NCI-H128 (cell line): ENCODE data around the gene IGFBP2.
A peak's percentile ranks its signal among the peaks of the same experiment; 100 is the strongest.

Experiments
- DNase-seq: peaks from one replicate; lab custom pipeline; 2025; ENCODE audit not compliant: unreplicated experiment; lab: John Stamatoyannopoulos, UW

Gene IGFBP2

DNA sequence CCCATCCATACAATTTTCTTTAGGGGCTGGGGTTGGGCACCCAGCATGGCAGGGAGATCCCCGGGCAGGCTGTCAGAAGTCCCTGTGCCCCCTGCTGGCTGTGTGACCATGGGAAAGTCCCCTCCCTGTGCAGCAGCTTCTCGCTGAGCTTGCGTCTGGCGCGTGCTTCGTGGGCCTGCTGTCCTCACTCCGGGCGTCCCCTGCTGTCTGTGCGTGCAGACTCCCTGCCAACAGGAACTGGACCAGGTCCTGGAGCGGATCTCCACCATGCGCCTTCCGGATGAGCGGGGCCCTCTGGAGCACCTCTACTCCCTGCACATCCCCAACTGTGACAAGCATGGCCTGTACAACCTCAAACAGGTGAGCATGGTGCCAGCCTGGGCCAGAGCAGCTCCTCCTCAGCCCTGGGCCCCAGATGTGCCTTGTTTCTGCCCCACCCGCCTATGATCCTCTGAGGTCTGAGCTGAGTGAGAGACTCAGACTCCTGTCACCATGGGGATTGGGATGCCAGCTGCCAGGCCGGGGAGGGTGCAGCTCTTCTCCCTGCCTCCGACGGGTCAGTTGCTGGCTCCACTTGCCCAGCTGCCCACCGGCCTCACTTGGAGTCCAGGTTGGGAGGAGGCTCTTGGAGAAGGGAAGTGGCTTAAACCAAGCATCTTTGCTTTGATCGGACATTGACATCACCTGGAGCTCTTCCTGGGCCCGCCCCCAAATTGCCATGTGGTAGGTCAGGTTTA, 28.6 kb downstream of the IGFBP2 start:
- no peak for DNase-seq

DNA sequence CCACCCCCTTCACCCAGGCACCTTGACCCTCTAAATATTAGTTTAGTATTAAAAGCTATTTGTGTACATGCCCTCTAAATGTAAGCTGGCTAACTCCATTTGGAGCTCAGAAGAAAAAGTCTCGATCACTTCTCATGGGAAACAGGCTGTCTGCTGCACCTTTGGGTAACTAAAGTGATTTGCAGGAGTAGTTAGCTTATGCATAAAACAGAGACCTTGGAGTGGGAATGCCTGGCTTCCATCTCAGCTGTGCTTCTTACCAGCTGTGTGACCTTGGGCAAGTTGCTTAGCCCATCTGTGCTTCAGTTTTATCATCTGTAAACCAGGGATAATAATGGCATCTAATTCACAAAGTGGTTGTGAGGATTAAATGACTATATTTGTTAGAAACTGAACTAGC, 29.9 kb downstream of the IGFBP2 start:
- DNase-seq = no peak

- no peak for DNase-seq
These were observed 30.6 kb downstream of the IGFBP2 start for GRCh38 chr2:216663846-216664245.

- DNase-seq = no peak
These were observed 31.4 kb downstream of the IGFBP2 start for GRCh38 chr2:216664593-216665034.

DNA sequence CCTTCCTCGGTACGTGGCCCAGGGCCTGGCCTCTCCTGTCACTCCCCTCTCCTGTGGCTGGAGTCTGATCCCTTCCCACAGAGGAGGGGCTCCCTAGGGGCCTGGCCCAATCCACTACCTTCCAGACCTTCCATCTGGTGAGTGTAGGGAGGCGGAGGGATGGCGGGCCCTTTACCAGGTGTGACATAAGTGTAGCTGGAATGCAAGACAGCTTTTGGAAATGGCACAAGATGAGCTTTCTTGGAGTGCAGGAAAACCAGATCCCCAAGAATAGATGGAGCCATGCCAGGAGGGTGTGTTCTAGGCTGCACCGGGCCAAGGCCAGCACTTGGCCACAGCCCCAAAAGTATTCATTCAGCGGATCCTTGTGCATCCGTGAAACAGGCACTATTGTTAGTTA, 32.0 kb downstream of the IGFBP2 start:
- no peak for DNase-seq

- DNase-seq = no peak
These were observed 32.5 kb downstream of the IGFBP2 start for GRCh38 chr2:216665717-216666116.

GRCh38 chr2:216666461-216667233, 33.4 kb downstream of the IGFBP2 start:
- DNase-seq = peak; percentile 26

DNA sequence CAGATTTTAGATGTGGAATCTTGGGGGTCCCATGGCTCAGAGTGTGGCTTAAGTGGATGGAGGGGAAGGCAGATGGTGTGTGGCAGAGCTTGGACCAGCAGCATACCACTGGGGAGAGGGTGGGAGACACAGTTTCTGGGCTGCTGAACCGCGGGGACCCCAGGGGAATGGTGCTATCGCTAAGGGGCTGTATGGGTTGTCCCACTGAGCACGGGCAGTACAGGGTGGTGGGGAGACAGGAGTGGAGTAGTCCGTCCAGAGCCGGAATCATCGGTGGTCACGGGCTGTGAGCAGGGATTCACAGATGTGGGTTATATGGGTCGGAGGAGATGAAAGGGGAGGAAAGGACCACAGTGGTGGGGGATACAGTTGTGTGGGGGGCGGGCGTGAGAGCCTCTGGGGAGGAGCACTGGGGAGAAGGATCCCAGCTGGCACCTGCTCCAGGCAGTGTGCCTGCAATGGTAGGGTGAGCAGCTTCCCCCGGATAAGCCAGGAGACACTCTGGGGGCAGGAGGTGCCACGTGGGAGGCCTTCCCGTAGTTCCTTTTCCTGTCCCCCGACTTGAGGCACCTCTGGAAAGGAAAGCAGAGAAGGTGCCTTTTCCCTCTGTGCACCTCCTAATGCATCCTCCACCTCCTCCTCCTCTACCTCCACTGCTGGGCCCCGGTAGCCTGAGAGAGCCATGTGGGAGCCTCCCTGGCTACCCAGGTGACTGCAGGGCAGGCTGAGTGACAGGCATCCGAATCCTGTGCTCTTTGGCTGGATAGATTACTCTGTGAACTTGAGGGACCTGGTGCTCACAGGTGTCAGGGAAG, 37.3 kb downstream of the IGFBP2 start:
- DNase-seq = no peak

GRCh38 chr2:216671081-216671411, 37.8 kb downstream of the IGFBP2 start:
- no peak for DNase-seq

DNA sequence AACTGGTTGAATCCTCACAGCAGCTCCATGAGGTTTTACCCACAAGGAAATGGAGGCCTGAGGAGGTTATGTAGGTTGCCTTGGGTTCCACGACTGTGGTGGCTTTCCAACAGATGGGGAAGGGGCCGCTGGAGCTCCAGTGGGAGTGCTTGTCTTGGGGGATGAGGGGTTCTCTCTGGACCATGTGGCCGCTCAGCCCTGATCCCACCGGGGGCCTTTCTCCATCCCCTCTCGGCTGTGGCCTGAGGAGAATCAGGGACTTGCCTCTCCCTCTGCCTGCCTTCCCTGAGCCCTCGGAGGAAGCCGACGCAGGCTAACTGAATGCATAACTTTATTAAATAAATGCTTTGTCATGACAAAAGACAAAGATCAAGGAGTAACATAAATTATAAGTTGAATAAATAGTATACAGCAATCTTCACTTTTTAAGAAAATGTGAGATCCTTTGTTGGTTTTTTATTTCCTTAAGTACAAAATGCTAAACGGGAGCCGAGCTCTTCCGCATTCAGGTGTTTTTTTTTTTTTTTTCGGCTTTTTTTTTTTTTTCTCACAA, 38.6 kb downstream of the IGFBP2 start:
- no peak for DNase-seq

DNA sequence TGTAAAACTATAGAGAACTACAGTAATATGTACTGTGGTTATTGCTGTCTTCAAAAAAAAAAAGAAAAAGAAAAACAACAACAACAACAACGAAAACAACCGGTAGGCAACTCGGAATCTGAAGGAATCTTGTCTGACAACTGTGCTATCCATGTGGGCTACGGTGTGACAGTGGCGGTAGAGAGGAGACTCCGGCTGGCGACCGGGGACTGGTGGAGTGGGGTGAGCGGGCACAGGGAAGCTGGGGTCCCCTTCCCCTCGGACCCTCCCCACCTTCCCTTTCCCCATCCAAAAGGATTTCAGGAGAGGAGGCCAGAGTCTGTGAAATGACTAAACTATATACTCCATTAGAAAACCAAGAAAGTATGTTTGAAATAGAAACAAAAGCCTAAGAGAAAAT, 39.2 kb downstream of the IGFBP2 start:
- no peak for DNase-seq

- DNase-seq = no peak
These were observed 39.8 kb downstream of the IGFBP2 start for GRCh38 chr2:216673021-216673420.

DNA sequence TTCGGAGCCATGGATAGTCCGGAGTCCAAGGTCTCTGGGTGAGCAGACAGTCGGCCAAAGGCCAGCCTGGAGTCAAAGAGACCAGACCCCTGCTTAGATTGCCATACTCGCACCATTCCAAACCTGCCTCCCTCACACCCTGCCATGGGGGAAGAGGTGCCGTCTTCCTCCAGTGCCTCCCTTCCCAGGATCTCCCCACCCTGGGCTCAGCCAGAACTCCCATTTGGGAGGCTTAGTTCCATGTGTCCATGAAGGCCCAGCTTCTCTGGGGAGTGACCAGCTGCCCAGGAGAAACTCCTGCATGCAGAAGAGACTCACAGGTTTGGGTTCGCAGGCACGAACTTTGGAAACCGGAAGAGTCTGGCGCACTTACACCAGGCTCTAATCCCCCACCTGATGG, 40.4 kb downstream of the IGFBP2 start:
- DNase-seq = no peak

GRCh38 chr2:216674376-216674775, 41.2 kb downstream of the IGFBP2 start:
- DNase-seq = no peak

GRCh38 chr2:216676630-216677029, 43.4 kb downstream of the IGFBP2 start:
- no peak for DNase-seq

GRCh38 chr2:216677439-216678097, 44.3 kb downstream of the IGFBP2 start:
- no peak for DNase-seq

GRCh38 chr2:216678098-216678465, 44.9 kb downstream of the IGFBP2 start:
- no peak for DNase-seq

- DNase-seq = no peak
These were observed 45.8 kb downstream of the IGFBP2 start for GRCh38 chr2:216678813-216679657.

- DNase-seq = no peak
These were observed 46.4 kb downstream of the IGFBP2 start for GRCh38 chr2:216679658-216680024.

DNA sequence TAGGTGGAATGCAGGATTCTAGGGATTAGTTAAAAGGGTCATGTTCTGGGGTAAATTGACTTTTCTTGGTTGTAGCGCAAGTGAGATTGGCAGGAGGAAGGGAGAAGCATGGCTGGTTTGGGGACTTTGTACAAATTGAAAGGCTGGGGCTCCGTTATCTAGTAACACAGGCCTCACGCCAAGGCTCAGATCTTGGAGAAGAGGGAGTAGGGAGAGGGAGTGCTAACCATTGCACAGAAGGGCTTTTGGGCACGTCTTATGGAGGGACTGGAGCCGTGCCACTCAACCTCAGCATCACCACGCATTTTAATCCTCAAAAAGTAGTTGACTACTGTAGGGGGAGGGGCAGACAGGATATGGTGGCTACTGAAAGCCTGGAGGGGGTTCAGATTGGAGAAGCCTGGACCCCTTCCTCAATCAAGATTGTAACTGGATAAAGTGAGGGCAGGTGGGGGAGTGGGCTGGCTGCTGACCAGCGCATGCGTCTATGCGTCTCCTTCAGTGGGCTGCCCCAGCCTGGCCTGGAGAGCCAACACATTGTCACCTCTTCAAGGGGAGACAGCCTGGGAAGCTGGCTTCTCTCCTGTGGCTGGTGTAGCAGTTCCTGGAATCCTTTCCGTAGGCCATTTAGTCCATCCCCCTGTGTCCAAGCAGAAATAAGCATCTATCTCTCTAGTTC, 47.9 kb downstream of the IGFBP2 start:
- DNase-seq = no peak
